Osteoblast (primary cell): ENCODE measurements around the gene IGSF1. TPM values are rescaled to one million over a fixed set of nuclear protein-coding genes. Genes with fewer than 3 reads are reported as not detected.

Source experiments
- DNase-seq: peaks from one replicate; pipeline ENCODE4 v3.0.0; 2011; ENCODE audit warnings: low spot score, mixed read lengths; ENCODE audit not compliant: insufficient read length; ENCODE audit errors: missing footprints
- H2AFZ ChIP-seq: 2 replicates; pipeline ENCODE4 v1.6.0; 2011; ENCODE audit warnings: mild to moderate bottlenecking, low read length
- H3K27ac ChIP-seq: 2 replicates; pipeline ENCODE4 v1.5.1; 2011; ENCODE audit warnings: mild to moderate bottlenecking, low read depth, low read length, moderate library complexity
- H3K27me3 ChIP-seq: 2 replicates; pipeline ENCODE4 v1.6.0; 2012; ENCODE audit warnings: mild to moderate bottlenecking, control low read depth, inconsistent platforms, low read length, moderate library complexity; ENCODE audit not compliant: insufficient read depth
- H3K36me3 ChIP-seq: 2 replicates; pipeline ENCODE4 v1.5.1; 2011; ENCODE audit warnings: mild to moderate bottlenecking, low read length, control low read depth, moderate library complexity; ENCODE audit not compliant: insufficient read depth
- H3K4me1 ChIP-seq: 2 replicates; pipeline ENCODE4 v1.5.1; 2011; ENCODE audit warnings: mild to moderate bottlenecking, low read length, control low read depth, moderate library complexity; ENCODE audit not compliant: insufficient read depth
- H3K4me2 ChIP-seq: 2 replicates; pipeline ENCODE4 v1.6.0; 2011; ENCODE audit warnings: mild to moderate bottlenecking, low read length; ENCODE audit not compliant: insufficient read depth
- H3K4me3 ChIP-seq: fragments of 200-600 bp; sonication (generic); 3 replicates; pipeline ENCODE4 v1.5.1; 2012; ENCODE audit warnings: mild to moderate bottlenecking, low read length, inconsistent platforms; ENCODE audit not compliant: insufficient read depth
- H3K79me2 ChIP-seq: 2 replicates; pipeline ENCODE4 v1.6.0; 2012; ENCODE audit warnings: mild to moderate bottlenecking, low read length, control low read depth, inconsistent platforms; ENCODE audit not compliant: insufficient read depth
- H3K9me3 ChIP-seq: 2 replicates; pipeline ENCODE4 v1.5.1; 2011; ENCODE audit warnings: low read depth, low read length, control low read depth
- H4K20me1 ChIP-seq: 2 replicates; pipeline ENCODE4 v1.6.0; 2012; ENCODE audit warnings: mild to moderate bottlenecking, low read length, control low read depth; ENCODE audit not compliant: insufficient read depth
- CTCF ChIP-seq: IDR thresholded peaks from 2 replicates; pipeline ENCODE4 v1.5.1; 2011; ENCODE audit warnings: mild to moderate bottlenecking, low read depth, low read length, moderate library complexity; ENCODE audit errors: extremely low read depth
- total RNA-seq: library from RNA; depleted of rRNA; stranded (reverse); fragments of >200 nt; gene quantifications from 2 replicates; pipeline ENCODE4 v1.2.3, GENCODE V29; 2012

The IGSF1 gene
- total RNA-seq, 1 donor, result 1.1 TPM

GRCh38 chrX:131264665-131265064 lies 24.4 kb downstream of the IGSF1 start:
- Histone ChIP-seq H3K79me2 (no peaks in the 10 kb centered on the region), H3K27me3 (no peaks in the 10 kb centered on the region), H3K4me1 (no peaks in the 10 kb centered on the region), H3K4me2 (no peak overlapping the region), H4K20me1 (no peaks in the 10 kb centered on the region), H3K9me3 (no peaks in the 10 kb centered on the region), H2AFZ (no peak overlapping the region), H3K4me3 (no peak overlapping the region), H3K36me3 (no peaks in the 10 kb centered on the region), H3K27ac (no peak overlapping the region)
- no peak for TF ChIP-seq CTCF
- DNase-seq, result no peak

DNA sequence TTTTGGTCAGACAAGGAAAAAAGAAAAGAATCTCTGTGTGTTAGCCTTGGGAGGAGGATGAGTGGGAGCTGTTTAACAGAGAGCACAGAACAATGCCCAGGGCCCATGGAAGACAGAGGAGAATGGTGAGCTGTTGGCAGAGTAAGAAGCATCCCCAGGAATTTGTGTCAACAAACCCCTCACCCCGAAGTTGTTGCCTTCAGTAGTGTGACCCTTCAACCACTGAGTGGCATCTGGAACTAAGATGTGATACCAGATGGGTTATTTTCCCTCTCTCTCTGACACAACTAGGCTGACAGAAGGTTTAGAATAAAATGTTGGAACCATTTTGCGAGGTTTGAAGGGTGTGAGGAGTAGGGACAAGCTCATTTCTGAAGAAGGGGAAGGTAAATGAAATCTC lies 25.1 kb downstream of the IGSF1 start:
- H3K27me3 ChIP-seq, result no peaks in the 10 kb centered on the region
- H3K27ac ChIP-seq, result no peak overlapping the region
- H3K36me3 ChIP-seq, result no peaks in the 10 kb centered on the region
- no peak overlapping the region for H3K4me2 ChIP-seq
- TF ChIP-seq CTCF, result no peak
- no peak for DNase-seq
- no peak overlapping the region for H3K4me3 ChIP-seq
- H3K4me1 ChIP-seq, result no peaks in the 10 kb centered on the region
- no peaks in the 10 kb centered on the region for H3K79me2 ChIP-seq
- no peak overlapping the region for H2AFZ ChIP-seq
- H4K20me1 ChIP-seq, result no peaks in the 10 kb centered on the region
- H3K9me3 ChIP-seq, result no peaks in the 10 kb centered on the region

DNA sequence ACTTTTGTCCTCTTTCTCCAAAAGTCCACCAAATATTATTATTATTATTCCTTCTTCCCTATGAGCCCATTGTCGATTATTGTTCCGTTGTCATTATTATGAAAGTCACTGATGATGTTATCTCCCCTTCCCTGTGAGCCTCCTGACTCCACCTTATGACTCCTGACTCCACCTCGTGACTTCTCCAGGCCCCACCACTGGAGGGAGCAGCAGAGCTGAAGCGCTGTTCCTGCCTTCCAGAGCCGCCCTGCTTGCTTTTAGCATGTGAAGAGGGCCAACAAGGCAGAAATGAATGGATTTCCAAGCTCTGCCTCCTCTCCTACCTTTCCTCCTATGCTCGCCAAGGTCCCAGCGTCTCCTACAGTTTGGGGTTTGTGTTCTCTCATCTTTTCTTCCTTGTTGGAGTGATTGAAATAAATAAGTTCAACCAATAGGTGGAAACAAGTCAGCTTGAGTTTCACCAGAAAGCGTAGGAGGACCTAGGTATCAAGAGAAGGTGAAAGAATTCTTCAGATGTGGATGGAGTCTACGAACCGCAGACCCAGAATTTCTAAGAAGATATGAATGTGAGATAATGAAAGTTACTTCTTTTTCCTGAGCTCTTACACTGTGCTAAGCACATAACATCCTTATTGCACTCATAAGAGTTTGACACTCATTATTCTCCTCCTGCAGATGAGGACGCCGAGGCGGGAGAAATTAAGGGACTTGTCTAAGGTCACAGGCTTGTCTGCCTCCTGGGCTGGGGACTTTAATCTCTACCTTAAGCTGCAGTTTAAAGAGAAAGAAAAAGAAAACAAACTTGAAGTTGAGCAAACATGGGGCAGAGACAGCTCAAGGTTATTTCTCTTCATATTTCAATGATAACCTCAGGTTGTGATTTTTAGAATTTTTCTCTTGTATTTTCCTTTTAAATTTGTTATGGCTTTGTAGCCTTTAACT lies 26.1 kb downstream of the IGSF1 start:
- no peaks in the 10 kb centered on the region for H3K36me3 ChIP-seq
- no peak overlapping the region for H2AFZ ChIP-seq
- no peaks in the 10 kb centered on the region for H3K79me2 ChIP-seq
- DNase-seq, result peak; percentile 19
- TF ChIP-seq CTCF, result peak; percentile 18
- H3K4me2 ChIP-seq, result no peak overlapping the region
- H3K4me3 ChIP-seq, result no peak overlapping the region
- H3K4me1 ChIP-seq, result no peaks in the 10 kb centered on the region
- H3K27me3 ChIP-seq, result no peaks in the 10 kb centered on the region
- no peaks in the 10 kb centered on the region for H4K20me1 ChIP-seq
- H3K9me3 ChIP-seq, result no peaks in the 10 kb centered on the region
- H3K27ac ChIP-seq, result no peak overlapping the region

GRCh38 chrX:131262200-131262599 lies 26.9 kb downstream of the IGSF1 start:
- Histone ChIP-seq H3K27me3 (no peaks in the 10 kb centered on the region), H3K79me2 (no peaks in the 10 kb centered on the region), H3K4me3 (no peak overlapping the region), H2AFZ (no peak overlapping the region), H3K4me2 (no peak overlapping the region), H3K9me3 (no peaks in the 10 kb centered on the region), H4K20me1 (no peaks in the 10 kb centered on the region), H3K4me1 (no peaks in the 10 kb centered on the region), H3K27ac (no peak overlapping the region), H3K36me3 (no peaks in the 10 kb centered on the region)
- TF ChIP-seq CTCF, result no peak
- no peak for DNase-seq
